CD4-positive, alpha-beta T cell treated with Interleukin-2 at 100 ng/mL for 4 hours (primary cell): ENCODE data around the gene SMIM1.
"Not testable (repeated sequence)": the region's sequence is repeated elsewhere in the genome, so short reads cannot be mapped to it uniquely, and the experiment has no call there.

Experiments used
- DNase-seq: peaks from one replicate; pipeline ENCODE4 v3.0.0-alpha.2; 2020; ENCODE audit warnings: low spot score

Gene SMIM1

GRCh38 chr1:3736708-3737107 lies 35.8 kb upstream of the SMIM1 start:
- no peak for DNase-seq

DNA sequence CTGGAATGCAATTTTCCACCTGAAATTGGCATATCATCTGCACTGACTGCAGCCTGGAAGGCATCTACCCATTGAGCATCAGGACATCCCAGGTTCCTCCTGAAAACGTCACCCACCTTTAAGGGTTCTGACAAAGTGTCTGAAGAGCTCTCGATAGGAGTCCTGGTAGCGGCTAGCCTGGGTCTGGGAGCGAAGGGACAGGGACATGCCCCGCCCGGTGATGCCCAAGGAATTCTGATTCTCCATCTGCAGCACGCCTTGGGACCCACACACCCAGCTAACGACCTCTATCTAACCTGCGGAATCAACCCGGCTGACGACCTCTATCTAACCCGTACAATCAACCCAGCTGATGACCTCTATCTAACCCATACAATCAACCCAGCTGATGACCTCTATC lies 33.6 kb upstream of the SMIM1 start:
- DNase-seq: no peak

- DNase-seq: no peak
These were observed 32.5 kb upstream of the SMIM1 start for GRCh38 chr1:3740042-3740441.

- no peak for DNase-seq
These were observed 31.8 kb upstream of the SMIM1 start for GRCh38 chr1:3740752-3741151.

- DNase-seq: no peak
These were observed 30.7 kb upstream of the SMIM1 start for GRCh38 chr1:3741566-3742438.

DNA sequence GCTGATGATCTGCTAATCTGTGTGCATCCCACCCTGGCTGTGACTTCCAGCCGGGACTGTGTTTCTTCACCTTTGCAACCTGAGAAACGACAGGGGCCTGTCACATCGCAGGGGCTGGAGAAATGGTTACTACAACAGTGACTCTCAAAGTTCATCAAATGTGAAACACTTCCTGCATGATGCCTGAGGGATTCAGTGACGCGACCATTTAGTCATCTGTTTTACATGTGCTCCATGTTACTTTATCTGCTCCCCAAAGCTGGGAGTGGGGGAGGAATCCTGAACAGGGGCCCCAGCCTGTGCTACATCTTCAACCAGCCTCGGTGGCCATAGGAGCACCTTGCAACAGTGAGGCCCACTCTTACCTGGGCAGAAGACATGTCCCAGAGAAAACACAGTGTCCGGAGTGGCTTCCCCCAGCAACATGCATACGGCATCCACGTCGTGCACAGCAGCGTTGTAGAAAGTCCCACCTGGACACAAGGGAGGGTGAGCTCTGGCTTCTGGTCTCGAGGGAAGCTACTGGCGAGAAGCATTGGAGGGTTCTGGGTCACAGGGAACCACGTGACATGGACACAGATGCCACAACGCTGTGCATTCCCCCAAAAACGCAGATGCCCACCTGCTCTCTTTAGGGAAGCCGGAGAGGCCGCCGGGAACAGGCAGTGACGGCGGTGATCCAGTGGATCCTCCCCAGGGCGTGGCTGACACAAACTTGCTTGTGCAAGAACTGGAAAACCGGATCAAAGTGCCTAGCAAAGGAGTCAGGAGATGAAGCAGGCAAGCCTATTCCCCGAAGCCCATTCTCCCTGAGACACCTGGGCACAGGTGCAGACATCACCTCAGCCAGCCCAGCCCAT lies 29.9 kb upstream of the SMIM1 start:
- no peak for DNase-seq

GRCh38 chr1:3743421-3743820 lies 29.1 kb upstream of the SMIM1 start:
- no peak for DNase-seq

DNA sequence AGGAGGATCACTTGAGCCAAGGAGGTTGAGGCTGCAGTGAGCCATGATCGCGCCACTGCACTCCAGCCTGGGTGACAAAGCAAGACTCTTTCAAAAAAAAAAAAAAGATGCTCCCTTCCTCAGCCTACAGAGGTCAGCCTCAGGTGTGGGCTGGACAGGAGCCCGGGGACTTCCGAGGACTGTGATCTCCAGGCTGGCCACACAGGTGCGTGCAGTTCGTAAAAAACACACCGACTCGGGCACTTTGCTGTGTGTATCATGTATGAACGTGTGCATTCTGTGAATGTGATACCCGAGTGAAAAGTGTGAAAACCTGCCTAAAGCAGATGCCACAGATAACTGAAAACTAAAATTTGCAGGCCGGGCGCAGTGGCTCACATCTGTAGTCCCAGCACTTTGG lies 28.7 kb upstream of the SMIM1 start:
- no peak for DNase-seq

DNA sequence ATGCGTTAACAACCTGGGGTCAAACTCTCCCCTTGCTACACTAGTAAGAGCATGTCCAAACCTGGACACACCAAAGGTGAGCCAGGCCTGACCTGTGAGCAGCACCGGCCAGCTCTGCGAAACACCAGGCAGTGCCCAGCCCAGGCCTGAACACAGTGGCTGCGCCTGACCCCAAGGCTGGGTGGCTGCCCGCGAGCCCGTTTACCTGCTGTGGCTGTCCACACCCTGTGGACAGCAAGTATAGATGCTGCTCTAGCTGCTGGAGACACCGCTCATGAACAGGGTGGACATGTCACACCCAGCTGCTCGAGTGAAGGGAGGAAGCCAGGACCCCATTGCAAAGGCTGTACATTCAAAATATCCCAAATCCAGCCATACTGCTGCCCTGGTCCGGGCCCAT lies 27.9 kb upstream of the SMIM1 start:
- no peak for DNase-seq

GRCh38 chr1:3745071-3745470 lies 27.5 kb upstream of the SMIM1 start:
- DNase-seq: no peak

DNA sequence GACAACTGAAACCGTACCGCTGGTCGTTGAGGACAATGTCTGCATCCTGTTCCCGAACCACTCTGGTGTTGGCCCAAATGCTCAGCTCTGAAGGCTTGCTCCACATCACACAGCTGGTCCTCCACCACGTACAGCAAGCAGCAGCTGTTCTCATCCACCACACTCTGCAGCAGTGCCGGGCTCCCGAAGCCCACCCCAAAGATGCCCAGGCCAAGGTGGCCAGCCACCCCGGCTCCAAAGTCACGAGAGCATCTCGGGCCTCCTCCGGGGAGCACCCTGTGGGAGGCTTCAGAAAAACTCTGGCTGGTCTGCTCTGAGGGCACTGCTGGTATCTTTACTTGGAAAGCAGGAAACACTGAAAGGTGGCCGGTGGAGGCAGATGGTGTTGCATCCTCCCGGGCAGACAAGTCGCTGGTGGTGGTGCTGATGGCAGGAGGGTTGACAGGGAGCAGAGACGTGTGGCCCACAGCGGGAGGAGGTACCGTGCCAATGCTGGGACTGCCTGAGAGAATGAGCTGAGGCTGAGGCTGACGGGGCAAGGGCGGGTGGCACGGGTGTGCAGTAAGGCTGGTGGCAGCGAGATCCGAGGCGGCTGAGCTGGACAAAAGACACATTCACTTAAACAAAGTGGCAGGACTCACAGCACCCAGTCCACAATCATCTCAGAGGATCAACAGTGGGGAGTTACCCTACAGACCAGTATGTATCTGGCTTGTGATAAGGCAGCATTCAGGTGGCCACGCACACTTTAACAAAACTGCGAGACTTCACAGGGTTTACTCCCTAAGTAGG lies 26.8 kb upstream of the SMIM1 start:
- no peak for DNase-seq

DNA sequence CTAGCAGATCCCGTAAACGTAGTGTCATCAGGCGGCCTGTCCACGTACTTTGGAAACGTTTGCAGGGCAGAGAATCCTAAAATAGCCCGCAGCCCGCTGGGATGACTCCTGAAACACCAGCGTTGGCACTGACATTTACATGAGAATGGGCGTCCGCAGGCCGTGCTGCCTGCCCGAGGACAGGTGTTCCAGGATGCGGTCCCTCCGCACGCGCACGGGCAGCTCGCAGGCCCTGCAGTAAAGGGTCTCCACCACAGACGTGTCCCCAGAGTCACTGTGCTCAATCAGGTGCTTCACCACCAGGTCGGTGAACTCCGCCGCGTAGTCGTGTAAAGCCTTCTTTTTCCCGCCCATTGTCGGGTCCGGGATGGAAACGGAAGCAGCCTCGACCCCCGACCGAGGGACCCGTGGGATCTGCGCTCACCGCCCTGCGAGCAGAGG lies 26.1 kb upstream of the SMIM1 start:
- DNase-seq: no peak

- DNase-seq: peak; percentile 88
These were observed 25.6 kb upstream of the SMIM1 start for GRCh38 chr1:3746830-3747521.

DNA sequence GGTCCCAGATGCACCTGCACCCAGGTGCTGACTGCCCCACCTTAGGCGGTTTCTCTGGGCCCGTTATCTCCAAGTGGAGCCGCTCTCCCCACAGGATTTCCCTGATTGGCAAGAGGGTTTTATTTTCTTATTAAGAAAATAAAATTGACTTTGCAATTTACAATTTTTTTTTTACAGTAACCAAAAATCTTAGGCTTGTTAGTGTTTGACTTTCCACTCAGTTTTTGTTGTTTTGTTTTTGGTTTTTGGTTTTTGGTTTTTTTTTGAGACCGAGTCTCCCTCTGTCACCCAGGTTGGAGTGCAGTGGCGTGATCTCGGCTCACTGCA lies 25.1 kb upstream of the SMIM1 start:
- DNase-seq: no peak

DNA sequence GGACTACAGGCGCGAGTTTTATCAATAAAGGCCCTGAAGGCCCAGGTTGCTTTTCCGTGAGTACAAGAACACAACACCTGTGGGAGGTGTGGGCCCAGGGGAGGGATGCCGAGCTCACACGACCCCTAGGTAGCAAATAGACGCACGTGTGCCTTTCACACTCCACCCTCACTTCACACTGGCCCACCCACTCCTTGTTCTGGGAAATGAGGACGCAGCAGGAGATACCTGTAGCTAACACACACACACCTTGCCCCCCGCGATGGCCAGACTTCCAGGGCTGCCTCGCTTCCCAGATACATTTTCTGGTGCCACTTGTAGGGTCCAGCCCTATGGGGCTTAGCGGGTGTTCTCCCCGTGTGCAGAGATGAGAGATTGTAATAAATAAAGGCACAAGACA lies 24.6 kb upstream of the SMIM1 start:
- no peak for DNase-seq

GRCh38 chr1:3748316-3748900 lies 24.1 kb upstream of the SMIM1 start:
- DNase-seq: not testable (repeated sequence)

- no peak for DNase-seq
These were observed 23.0 kb upstream of the SMIM1 start for GRCh38 chr1:3749512-3749911.

DNA sequence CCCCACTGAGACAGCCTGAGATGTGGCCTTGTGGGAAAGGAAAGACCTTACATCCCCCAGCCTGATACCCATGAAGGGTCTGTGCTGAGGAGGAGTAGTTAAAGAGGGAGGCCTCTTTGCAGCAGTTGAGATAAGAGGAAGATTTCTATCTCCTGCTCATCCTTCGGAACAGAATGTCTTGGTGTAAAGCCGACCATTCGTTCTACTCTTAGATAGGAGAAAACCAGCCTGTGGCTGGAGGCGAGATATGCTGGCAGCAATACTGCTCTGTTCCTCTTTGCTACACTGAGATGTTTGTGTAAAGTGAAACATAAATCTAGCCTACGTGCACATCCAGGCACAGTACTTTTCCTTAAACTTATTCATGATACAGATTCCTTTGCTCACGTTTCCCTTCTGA lies 21.8 kb upstream of the SMIM1 start:
- no peak for DNase-seq

DNA sequence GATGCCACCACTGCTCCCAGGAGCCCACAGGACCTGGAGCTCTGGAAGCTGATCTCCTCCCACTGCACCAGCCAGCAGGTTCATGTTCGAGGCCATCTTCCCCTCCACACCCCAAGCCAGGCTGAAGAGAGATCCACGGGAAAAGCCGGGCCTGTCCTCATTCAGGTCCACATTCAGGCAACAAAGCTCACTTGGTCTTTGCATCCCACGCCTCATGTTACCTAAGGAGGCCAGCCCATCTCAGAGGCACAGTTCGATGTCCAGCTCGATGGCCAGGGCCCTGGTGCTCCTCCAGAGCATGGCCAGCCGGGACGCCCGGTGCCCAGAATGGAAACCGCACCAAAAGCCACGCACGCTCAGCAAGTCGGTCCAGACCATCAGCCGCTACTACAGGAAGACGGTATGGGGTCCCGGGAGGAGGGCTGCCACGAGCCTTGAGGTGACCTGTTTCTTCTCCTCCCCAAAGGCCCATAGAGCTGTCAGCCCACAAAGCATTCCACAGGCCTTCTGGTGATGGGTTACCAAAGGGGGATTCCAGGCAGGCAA lies 20.1 kb upstream of the SMIM1 start, which contains the start of gene CCDC27:
TSS of gene CCDC27 (plus strand) at position 51 of the 546 bp plus-strand sequence. CDS start at position 83, 32 bp downstream.
- DNase-seq: no peak

DNA sequence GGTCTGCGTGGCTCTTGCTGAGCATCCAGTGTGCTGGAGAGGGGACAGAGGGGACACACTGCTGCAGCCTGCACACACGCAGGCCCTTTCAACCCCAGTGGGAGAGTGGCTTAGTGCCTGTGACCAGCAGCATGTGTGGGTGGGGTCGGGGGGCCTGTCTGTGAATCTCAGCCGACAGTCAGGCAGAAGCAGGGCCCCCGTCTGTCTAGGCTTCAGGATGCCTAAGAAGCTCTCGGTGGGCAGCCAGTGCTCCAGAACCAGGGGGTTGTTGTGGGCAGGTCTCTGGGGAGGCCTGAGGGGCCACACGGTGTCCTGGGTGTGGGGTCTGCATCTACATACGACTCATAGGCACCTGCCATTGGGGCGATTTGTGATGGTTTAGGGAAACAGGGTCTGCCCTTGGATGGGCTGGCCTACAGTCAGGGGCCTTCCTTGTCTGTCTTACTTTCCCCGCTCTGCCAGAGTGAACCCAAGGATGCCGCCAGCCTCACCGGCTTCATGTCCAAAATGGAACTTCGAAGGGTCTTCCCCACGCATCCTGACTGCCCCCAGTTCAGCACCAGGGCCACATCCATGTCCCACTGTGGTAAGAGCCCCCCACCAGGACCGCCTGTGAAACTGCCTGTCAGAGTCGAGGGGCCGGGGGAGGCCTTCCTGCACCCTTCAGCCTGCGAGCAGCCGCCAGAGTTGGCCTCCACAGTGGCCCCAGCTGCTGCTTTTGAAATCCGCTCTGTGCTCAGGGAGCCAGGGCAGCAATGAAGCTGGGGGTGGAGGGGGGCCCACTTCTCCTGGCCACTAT lies 18.7 kb upstream of the SMIM1 start:
- DNase-seq: no peak
